OCI-LY3 (cell line): ENCODE data around the gene PROB1.
A peak's percentile ranks its signal among the peaks of the same experiment; 100 is the strongest.

Experiments
- H2AFZ ChIP-seq: fragments of 200-600, 300-600 bp; shearing (Covaris generic); 2 replicates; pipeline ENCODE4 v1.6.0; 2014; ENCODE audit warnings: antibody characterized with exemption, low read depth, low read length
- H3K27ac ChIP-seq: fragments of 200-600, 300-600 bp; sonication (generic); 2 replicates; pipeline ENCODE4 v1.5.1; 2014; ENCODE audit warnings: mild to moderate bottlenecking, low read length, moderate library complexity, mixed read lengths
- H3K27me3 ChIP-seq: fragments of 200-600, 300-600 bp; sonication (generic); 2 replicates; pipeline ENCODE4 v1.6.1; 2014; ENCODE audit warnings: low read depth, low read length, mixed read lengths
- H3K36me3 ChIP-seq: fragments of 200-600, 300-600 bp; sonication (generic); replicated peaks from 2 replicates; pipeline ENCODE3; 2014; ENCODE audit warnings: low read depth, low read length, mixed read lengths
- H3K4me1 ChIP-seq: fragments of 300-600, 200-600 bp; sonication (generic); 2 replicates; pipeline ENCODE4 v1.6.1; 2014; ENCODE audit warnings: low read length, mixed read lengths
- H3K4me2 ChIP-seq: fragments of 200-600, 300-600 bp; sonication (generic); 2 replicates; pipeline ENCODE4 v1.6.1; 2014; ENCODE audit warnings: low read length, mixed read lengths
- H3K4me3 ChIP-seq: fragments of 300-600, 200-600 bp; sonication (generic); 2 replicates; pipeline ENCODE4 v1.5.1; 2014; ENCODE audit warnings: antibody characterized with exemption, mild to moderate bottlenecking, low read length, moderate library complexity
- H3K79me2 ChIP-seq: fragments of 300-600, 200-600 bp; shearing (Covaris generic); 2 replicates; pipeline ENCODE4 v1.6.1; 2014; ENCODE audit warnings: mild to moderate bottlenecking, low read length, mixed read lengths
- H3K9ac ChIP-seq: fragments of 300-600, 200-600 bp; shearing (Covaris generic); 2 replicates; pipeline ENCODE4 v1.6.0; 2014; ENCODE audit warnings: mild to moderate bottlenecking, low read length, moderate library complexity
- H3K9me3 ChIP-seq: fragments of 200-600, 300-600 bp; shearing (Covaris generic); 2 replicates; pipeline ENCODE4 v1.6.1; 2014; ENCODE audit warnings: low read length, mixed read lengths; ENCODE audit not compliant: insufficient read depth
- H4K20me1 ChIP-seq: fragments of 200-600, 300-600 bp; sonication (generic); 2 replicates; pipeline ENCODE4 v1.6.1; 2016; ENCODE audit warnings: low read length, mixed read lengths; ENCODE audit not compliant: insufficient read depth
- CTCF ChIP-seq: fragments of 200-600, 300-600 bp; sonication (generic); IDR thresholded peaks from 2 replicates; pipeline ENCODE4 v1.5.1; 2014; ENCODE audit warnings: antibody characterized with exemption, low read length, low read depth
- EZH2phosphoT487 ChIP-seq: fragments of 200-600 bp; shearing (Covaris generic); IDR thresholded peaks from 2 replicates; pipeline ENCODE4 v1.6.1; 2018; ENCODE audit warnings: antibody characterized with exemption, mixed run types, low read depth

Gene PROB1

GRCh38 chr5:139439013-139439903 is 44.4 kb upstream of the PROB1 start, which contains the start of gene DNAJC18:
Gene DNAJC18 (minus strand): TSS chr5:139439525. CDS start chr5:139439445, 80 bp downstream.
- no peak for TF ChIP-seq CTCF
- TF ChIP-seq EZH2phosphoT487, result no peak

GRCh38 chr5:139438707-139439012 is 43.8 kb upstream of the PROB1 start:
- peaks cover 30% of the 10 kb centered on the region for H3K4me1 ChIP-seq
- no peaks in the 10 kb centered on the region for H3K79me2 ChIP-seq
- H3K27me3 ChIP-seq, result no peaks in the 10 kb centered on the region
- no peak overlapping the region for H2AFZ ChIP-seq
- no peak overlapping the region for H3K27ac ChIP-seq
- peak overlapping the region; percentile 37; the same call in 1 of the 2 replicates for H3K9ac ChIP-seq
- H4K20me1 ChIP-seq, result no peaks in the 10 kb centered on the region
- H3K4me2 ChIP-seq, result peak overlapping the region; percentile 85
- H3K36me3 ChIP-seq, result no peaks in the 10 kb centered on the region
- TF ChIP-seq EZH2phosphoT487, result no peak
- TF ChIP-seq CTCF, result no peak
- H3K9me3 ChIP-seq, result no peaks in the 10 kb centered on the region
- H3K4me3 ChIP-seq, result peak overlapping the region; percentile 96

More at GRCh38 chr5:139439013-139439903, 44.4 kb upstream of the PROB1 start, which contains the start of gene DNAJC18:
- Histone ChIP-seq H3K79me2 (no peaks in the 10 kb centered on the region), H3K4me3 (peak within 1 kb of the TSS; percentile 96), H3K27ac (peak within 1 kb of the TSS; percentile 90), H3K9ac (peak within 1 kb of the TSS; percentile 97), H3K9me3 (no peaks in the 10 kb centered on the region), H3K36me3 (no peaks in the 10 kb centered on the region), H3K27me3 (no peaks in the 10 kb centered on the region), H2AFZ (peak within 1 kb of the TSS; percentile 81), H3K4me1 (peaks cover 36% of the 10 kb centered on the region), H3K4me2 (peak within 1 kb of the TSS; percentile 99), H4K20me1 (no peaks in the 10 kb centered on the region)

GRCh38 chr5:139435676-139436075 is 40.8 kb upstream of the PROB1 start:
- H3K4me1 ChIP-seq, result peaks cover 29% of the 10 kb centered on the region
- H3K27ac ChIP-seq, result no peak overlapping the region
- H3K27me3 ChIP-seq, result no peaks in the 10 kb centered on the region
- H4K20me1 ChIP-seq, result no peaks in the 10 kb centered on the region
- no peak overlapping the region for H3K9ac ChIP-seq
- H3K79me2 ChIP-seq, result no peaks in the 10 kb centered on the region
- TF ChIP-seq CTCF (no peak), EZH2phosphoT487 (no peak)
- no peaks in the 10 kb centered on the region for H3K9me3 ChIP-seq
- H3K36me3 ChIP-seq, result no peaks in the 10 kb centered on the region
- H3K4me3 ChIP-seq, result no peak overlapping the region
- H3K4me2 ChIP-seq, result no peak overlapping the region
- H2AFZ ChIP-seq, result no peak overlapping the region

DNA sequence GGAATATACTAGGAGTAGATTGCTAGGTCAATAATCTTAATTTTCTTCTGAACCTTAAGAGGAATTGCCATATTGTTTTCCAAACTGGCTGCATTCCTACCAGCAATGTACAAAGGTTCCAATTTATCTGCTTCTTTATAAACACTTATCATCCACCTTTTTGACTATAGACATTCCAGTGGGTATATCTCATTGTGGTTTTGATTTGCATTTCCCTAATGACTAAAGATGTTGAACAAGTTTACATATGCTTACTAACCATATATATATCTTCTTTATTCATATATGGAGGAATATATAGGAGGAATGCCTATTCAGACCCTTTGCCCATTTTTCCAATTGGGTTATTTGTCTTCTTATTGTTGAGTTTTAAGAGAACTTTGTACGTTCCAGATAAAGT is 36.8 kb upstream of the PROB1 start:
- Histone ChIP-seq H3K27ac (no peak overlapping the region), H3K9me3 (no peaks in the 10 kb centered on the region), H3K4me3 (no peak overlapping the region), H3K36me3 (no peaks in the 10 kb centered on the region), H4K20me1 (no peaks in the 10 kb centered on the region), H2AFZ (no peak overlapping the region), H3K79me2 (no peaks in the 10 kb centered on the region), H3K4me1 (peaks cover 2% of the 10 kb centered on the region), H3K27me3 (no peaks in the 10 kb centered on the region), H3K4me2 (no peak overlapping the region), H3K9ac (no peak overlapping the region)
- TF ChIP-seq CTCF (no peak), EZH2phosphoT487 (no peak)
